ENCODE data around the gene OGFR.

DNA sequence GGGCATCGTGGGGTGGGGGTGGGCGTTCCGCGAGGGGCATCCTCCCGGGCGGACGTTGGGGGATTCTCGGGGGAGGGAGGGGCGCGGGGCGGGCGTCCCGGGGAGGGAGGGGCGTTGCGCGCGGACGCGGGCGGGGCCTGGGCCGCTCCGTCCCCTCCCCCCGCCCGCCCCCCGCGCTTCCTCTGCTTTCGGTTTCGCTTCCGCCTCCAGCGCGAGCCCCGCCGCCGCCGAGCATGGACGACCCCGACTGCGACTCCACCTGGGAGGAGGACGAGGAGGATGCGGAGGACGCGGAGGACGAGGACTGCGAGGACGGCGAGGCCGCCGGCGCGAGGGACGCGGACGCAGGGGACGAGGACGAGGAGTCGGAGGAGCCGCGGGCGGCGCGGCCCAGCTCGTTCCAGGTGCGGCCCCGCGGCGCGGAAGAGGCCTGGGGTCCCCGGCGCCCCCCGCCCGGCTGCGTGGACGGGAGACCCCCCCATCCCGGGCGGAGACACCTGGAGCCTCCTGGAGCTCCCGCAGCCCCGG, at the start of gene OGFR:
- TF ChIP-seq, protein P1, sequence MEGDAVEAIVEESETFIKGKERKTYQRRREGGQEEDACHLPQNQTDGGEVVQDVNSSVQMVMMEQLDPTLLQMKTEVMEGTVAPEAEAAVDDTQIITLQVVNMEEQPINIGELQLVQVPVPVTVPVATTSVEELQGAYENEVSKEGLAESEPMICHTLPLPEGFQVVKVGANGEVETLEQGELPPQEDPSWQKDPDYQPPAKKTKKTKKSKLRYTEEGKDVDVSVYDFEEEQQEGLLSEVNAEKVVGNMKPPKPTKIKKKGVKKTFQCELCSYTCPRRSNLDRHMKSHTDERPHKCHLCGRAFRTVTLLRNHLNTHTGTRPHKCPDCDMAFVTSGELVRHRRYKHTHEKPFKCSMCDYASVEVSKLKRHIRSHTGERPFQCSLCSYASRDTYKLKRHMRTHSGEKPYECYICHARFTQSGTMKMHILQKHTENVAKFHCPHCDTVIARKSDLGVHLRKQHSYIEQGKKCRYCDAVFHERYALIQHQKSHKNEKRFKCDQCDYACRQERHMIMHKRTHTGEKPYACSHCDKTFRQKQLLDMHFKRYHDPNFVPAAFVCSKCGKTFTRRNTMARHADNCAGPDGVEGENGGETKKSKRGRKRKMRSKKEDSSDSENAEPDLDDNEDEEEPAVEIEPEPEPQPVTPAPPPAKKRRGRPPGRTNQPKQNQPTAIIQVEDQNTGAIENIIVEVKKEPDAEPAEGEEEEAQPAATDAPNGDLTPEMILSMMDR (conservative IDR thresholded peaks at IDR 0.05), result no peak
- TF ChIP-seq ZFX (IDR thresholded peaks at IDR 0.05), result no peak
